GM12875 (cell line): ENCODE data around the gene KRT78.

Source experiments
- H3K4me3 ChIP-seq: one replicate; pipeline ENCODE4 v1.5.1; 2011; ENCODE audit warnings: low read depth, low read length, control low read depth
- CTCF ChIP-seq: IDR thresholded peaks from 2 replicates; pipeline ENCODE4 v1.5.1; 2011; ENCODE audit warnings: low read depth, mild to moderate bottlenecking, control low read depth, inconsistent platforms, low read length, moderate library complexity, borderline replicate concordance; ENCODE audit not compliant: insufficient read depth

The KRT78 gene

GRCh38 chr12:52847335-52848102, 1.3 kb downstream of the KRT78 start:
- no peak for TF ChIP-seq CTCF

GRCh38 chr12:52846356-52846970, 2.3 kb downstream of the KRT78 start:
- H3K4me3 ChIP-seq = no peak overlapping the region
- TF ChIP-seq CTCF = no peak

More at GRCh38 chr12:52847335-52848102, 1.3 kb downstream of the KRT78 start:
- no peak overlapping the region for H3K4me3 ChIP-seq

- no peak for TF ChIP-seq CTCF
- no peak overlapping the region for H3K4me3 ChIP-seq
These were observed 2.8 kb downstream of the KRT78 start for GRCh38 chr12:52845946-52846345.

GRCh38 chr12:52844386-52844785, 4.4 kb downstream of the KRT78 start:
- no peak overlapping the region for H3K4me3 ChIP-seq
- no peak for TF ChIP-seq CTCF

- TF ChIP-seq CTCF = no peak
- H3K4me3 ChIP-seq = no peak overlapping the region
These were observed 9.2 kb downstream of the KRT78 start for GRCh38 chr12:52839436-52840105.

- no peak overlapping the region for H3K4me3 ChIP-seq
- TF ChIP-seq CTCF = no peak
These were observed 10.0 kb downstream of the KRT78 start for GRCh38 chr12:52838609-52839435.
